Stimulated activated CD8-positive, alpha-beta memory T cell treated with anti-CD3 and anti-CD28 coated beads, Interleukin-12 subunit alpha, Interleukin-12 subunit beta, amount 100 ng/mL, for 24 hours (primary cell): Measurements from ENCODE around the gene CHRNB1.

Experiments used
- DNase-seq: peaks from one replicate; pipeline ENCODE4 v3.0.0-alpha.2; 2020; ENCODE audit errors: extremely low read depth

Gene CHRNB1, protein sequence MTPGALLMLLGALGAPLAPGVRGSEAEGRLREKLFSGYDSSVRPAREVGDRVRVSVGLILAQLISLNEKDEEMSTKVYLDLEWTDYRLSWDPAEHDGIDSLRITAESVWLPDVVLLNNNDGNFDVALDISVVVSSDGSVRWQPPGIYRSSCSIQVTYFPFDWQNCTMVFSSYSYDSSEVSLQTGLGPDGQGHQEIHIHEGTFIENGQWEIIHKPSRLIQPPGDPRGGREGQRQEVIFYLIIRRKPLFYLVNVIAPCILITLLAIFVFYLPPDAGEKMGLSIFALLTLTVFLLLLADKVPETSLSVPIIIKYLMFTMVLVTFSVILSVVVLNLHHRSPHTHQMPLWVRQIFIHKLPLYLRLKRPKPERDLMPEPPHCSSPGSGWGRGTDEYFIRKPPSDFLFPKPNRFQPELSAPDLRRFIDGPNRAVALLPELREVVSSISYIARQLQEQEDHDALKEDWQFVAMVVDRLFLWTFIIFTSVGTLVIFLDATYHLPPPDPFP

GRCh38 chr17:7444682-7445618, at the start of gene CHRNB1:
TSS of gene CHRNB1 (plus strand) at chr17:7445061. CDS start at chr17:7445128, 67 bp downstream.
- no peak for DNase-seq

DNA sequence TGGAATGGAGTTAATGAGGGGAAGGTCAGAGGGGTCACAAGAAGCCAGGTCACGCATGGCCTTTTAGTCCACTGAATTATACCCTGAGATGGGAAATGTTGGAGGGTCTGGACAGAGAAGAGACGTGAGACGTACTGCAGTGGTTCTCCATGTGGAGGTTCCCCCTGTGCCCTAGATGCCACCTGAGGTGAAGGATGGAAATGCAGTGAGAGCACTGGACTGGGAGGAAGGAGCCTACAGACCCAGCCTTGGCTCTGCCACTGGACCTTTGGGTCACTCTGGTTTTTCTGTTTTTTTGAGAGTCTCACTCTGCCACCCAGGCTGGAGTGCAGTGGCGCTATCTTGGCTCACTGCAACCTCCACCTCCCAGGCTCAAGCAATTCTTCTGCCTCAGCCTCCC, 48.7 kb upstream of the CHRNB1 start:
- DNase-seq, result no peak

DNA sequence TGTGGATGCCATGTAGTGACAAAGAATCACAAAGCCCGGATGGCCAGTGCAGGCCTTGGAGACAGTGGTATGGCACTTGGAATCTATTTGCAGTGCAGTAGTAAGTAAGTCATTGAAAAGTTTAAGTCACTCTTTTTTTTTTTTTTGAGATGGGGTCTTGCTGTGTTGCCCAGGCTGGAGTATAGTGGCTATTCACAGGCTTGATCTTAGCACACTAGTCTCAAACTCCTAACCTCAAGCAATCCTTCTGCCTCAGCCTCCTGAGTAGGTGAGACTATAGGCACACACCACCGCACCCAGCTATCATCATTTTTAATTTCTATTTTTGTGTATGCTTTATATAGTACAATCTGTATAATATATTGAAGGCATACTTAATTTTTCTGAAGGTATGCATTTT, 46.2 kb upstream of the CHRNB1 start:
- DNase-seq, result no peak

DNA sequence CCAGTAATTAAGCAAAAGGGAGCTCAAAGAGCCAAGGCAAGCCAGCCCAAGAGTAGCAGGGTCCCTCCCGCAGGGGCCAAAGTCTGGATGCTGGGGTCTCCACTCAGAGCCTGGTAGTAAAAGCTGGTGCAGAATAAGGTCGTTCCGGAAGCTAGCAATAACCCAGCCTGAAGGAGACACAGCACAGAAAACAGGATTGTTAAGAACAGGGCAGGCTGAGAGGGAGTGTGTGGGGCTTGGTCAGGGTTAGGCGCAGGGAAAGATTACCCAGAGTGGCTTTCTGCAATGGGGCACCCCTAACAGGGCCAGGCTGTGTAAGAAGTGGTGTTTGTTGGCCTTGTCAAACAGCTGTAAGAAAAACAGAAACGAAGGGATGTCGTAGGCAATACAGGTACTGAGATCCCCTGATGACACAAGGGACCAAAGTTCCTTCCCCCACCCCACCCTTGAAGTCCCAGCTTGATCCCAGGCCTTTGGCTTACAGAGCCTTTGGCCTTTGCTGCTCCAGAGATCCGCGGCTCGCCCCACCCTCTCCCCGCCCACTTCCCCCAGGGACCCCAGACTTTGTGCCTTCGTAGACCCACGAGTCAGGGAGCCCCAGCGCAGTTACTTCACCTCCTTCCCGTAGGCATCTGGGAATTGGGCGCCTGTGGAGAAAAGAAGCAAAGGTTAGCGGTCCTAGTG, 41.7 kb upstream of the CHRNB1 start:
- DNase-seq, result no peak

GRCh38 chr17:7403727-7403976, 41.2 kb upstream of the CHRNB1 start:
- no peak for DNase-seq

DNA sequence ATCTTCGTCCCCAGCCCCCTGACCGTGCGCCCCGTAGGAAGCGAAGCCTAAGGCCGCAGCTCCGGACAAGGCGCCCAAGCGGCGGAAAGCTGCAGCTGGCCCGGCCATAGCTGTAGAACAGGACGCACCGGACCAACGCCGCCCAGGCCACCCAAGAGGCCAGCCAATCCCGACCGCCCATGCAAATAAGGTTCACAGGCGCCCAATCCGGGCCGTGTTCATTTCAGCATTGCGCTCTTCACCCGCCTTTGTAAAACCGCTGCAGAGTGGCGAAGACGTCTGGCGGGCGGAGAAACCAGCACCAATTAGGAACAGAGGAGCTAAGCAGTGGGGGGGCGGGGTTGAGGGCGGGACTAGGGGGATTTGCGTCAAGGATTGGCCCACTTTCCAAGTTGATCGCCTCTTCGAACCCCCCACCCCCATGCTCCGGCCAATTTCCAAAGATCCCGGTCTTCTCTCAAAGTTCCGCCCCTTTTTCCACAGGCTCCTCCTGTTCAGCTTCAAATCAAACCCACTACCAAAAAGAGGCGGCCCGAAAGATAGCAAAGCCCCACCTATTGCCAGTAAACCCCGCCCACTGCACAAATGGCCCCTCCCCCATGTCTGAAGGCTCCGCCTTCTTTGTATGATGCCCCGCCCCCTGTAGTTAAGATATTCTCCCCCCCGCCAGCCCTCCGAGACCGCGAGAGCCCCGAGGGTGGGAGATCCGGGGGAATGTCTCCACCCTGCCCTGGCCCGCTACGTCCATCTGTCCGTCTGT, 40.7 kb upstream of the CHRNB1 start, which contains the start of gene TMEM256:
TSS of gene TMEM256 (minus strand) at position 121 of the 760 bp plus-strand sequence. CDS start at position 108, 13 bp downstream.
- DNase-seq, result peak; percentile 91

DNA sequence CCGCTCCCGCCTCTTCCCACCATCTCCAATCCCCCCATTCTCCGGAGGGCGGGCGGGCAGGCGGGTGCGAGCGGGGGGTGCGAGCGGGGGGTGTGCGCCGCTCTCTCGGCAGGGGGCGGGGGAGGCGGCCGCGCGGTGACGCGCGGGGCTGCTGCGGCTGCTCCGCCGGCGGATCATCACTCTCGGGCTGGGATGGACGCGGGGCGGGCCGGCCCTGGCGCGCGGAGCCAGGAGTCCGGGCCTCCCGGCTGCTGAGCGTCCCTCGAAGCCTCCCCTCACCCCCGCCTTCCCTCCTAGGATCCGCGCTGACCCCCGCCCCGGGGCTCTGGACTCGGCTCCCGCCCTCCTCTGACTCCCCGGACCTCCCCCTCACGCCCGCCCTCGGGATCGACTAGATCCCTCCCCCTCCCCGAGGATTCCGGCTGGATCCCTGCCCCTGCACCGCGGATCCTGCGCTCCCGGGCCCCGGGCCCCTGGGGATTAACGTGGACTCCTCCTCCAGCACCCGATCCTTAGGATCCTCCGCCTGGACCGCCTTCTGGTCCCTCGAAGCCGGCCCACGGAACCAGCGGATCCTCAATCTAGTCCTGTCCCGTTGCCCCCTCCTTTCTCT, 40.0 kb upstream of the CHRNB1 start:
- peak; percentile 59 for DNase-seq

- no peak for DNase-seq
These were observed 39.3 kb upstream of the CHRNB1 start for GRCh38 chr17:7405350-7406234.

GRCh38 chr17:7406235-7406825, 38.5 kb upstream of the CHRNB1 start:
- no peak for DNase-seq

- DNase-seq, result no peak
These were observed 37.8 kb upstream of the CHRNB1 start for GRCh38 chr17:7407082-7407481.

- no peak for DNase-seq
These were observed 37.2 kb upstream of the CHRNB1 start, which contains the start of gene NLGN2 for GRCh38 chr17:7407485-7408251. TSS of gene NLGN2 (plus strand) at chr17:7407845. CDS start at chr17:7408256, 411 bp downstream.

DNA sequence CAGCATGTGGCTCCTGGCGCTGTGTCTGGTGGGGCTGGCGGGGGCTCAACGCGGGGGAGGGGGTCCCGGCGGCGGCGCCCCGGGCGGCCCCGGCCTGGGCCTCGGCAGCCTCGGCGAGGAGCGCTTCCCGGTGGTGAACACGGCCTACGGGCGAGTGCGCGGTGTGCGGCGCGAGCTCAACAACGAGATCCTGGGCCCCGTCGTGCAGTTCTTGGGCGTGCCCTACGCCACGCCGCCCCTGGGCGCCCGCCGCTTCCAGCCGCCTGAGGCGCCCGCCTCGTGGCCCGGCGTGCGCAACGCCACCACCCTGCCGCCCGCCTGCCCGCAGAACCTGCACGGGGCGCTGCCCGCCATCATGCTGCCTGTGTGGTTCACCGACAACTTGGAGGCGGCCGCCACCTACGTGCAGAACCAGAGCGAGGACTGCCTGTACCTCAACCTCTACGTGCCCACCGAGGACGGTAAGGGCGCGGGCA, 36.6 kb upstream of the CHRNB1 start:
- no peak for DNase-seq

DNA sequence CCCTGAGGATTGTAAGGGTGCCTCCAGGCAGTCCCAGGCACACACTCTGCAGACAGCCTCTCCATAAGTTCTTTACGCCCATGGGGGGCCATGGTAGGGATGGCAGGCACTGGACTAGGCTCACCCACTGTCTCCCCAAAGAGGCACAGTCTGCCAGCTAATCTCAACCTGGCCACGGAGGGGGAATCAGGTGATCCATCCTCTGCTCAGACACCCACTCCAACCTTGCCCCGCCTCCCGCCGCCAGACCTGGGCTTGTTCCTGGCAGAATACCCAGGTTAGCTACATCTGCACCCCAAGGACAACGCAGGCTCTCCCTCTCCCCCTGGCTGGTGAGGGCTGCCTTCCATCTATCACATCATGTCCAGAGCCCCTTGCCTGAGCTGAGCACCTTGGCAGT, 36.0 kb upstream of the CHRNB1 start:
- no peak for DNase-seq

- DNase-seq, result no peak
These were observed 35.1 kb upstream of the CHRNB1 start for GRCh38 chr17:7409716-7410115.

- no peak for DNase-seq
These were observed 34.0 kb upstream of the CHRNB1 start for GRCh38 chr17:7410634-7411426.

DNA sequence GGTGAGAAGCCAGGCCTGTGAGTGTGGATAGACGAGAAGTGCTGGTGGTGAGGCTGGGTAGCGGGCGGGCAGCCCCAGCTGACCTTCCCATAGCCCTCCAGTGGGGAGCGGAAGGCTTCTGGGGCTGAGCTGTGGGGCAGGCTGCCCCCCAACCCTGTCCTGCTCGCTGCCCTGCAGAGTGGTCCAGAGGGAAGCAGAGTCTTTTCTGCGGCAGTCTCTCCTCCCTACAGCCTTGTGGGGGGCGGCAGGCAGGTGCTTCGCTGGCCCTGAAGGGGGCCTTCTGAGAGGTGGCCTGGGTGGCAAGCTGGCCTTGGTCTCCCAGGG, 33.5 kb upstream of the CHRNB1 start:
- no peak for DNase-seq

GRCh38 chr17:7413346-7413985, 31.4 kb upstream of the CHRNB1 start:
- no peak for DNase-seq
